GM12873 (cell line): ENCODE data around the gene SORCS2.

ENCODE experiments used
- TF ChIP-seq, protein P1 (sequence below): IDR thresholded peaks from 2 replicates; pipeline ENCODE4 v1.5.1; 2012; ENCODE audit warnings: low read depth, mild to moderate bottlenecking, moderate library complexity, low read length, control low read depth; ENCODE audit not compliant: insufficient read depth; ENCODE audit errors: missing control alignments

SORCS2 gene

DNA sequence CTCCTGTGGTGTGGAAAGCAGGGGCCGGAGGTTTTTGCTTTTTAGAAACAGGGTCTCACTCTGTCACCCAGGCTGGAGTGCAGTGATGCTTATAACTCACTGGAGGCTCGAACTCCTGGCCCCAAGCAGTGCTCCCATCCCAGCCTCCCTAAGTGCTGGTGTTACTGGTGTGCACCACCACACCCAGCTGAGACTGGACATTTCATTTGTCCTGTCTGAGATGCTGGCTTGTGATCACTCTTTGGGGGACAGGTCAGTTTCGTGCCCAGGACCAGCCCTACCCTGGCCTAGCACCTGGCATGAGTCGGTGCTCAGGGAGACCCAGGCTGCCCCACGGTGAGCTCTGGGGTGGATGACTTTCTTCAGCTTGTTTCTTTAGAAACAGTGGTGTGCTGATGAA is 231.1 kb downstream of the SORCS2 start:
- TF ChIP-seq, protein P1, sequence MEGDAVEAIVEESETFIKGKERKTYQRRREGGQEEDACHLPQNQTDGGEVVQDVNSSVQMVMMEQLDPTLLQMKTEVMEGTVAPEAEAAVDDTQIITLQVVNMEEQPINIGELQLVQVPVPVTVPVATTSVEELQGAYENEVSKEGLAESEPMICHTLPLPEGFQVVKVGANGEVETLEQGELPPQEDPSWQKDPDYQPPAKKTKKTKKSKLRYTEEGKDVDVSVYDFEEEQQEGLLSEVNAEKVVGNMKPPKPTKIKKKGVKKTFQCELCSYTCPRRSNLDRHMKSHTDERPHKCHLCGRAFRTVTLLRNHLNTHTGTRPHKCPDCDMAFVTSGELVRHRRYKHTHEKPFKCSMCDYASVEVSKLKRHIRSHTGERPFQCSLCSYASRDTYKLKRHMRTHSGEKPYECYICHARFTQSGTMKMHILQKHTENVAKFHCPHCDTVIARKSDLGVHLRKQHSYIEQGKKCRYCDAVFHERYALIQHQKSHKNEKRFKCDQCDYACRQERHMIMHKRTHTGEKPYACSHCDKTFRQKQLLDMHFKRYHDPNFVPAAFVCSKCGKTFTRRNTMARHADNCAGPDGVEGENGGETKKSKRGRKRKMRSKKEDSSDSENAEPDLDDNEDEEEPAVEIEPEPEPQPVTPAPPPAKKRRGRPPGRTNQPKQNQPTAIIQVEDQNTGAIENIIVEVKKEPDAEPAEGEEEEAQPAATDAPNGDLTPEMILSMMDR, result no peak

- TF ChIP-seq, protein P1, result no peak
Measured at GRCh38 chr4:7423801-7424552, 231.6 kb downstream of the SORCS2 start.

DNA sequence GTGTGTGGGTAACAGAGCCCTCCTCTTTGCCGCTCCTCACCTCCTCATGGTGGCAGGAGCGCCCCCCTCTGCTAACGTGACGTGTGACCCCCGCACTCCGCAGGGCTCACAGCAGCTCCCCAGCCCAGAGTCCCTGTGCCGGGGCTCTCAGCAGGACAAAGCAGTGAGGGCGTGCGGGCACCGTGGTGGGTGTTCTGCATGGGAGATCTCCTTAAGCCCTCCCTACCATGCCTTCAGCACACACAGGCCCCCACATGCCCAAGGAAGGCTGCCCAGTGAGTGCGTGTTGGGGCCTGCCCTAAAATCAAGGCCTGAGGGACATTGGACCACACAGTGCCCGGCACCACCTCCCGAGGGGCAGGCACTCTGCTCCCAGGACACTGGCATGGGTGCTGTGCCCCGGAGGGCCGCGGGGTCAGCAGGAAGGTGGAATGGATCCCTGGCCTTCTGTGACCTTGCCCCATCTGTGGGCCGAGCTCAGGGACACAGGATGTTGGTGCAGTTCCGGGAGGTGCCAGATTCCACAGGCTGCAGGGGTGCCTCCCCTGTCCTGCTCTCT is 232.3 kb downstream of the SORCS2 start:
- TF ChIP-seq, protein P1, result no peak

- TF ChIP-seq, protein P1, result no peak
Measured at GRCh38 chr4:7425124-7425523, 232.8 kb downstream of the SORCS2 start.

- TF ChIP-seq, protein P1, result no peak
Measured at GRCh38 chr4:7425591-7426468, 233.5 kb downstream of the SORCS2 start.

- TF ChIP-seq, protein P1, result no peak
Measured at GRCh38 chr4:7426525-7427171, 234.3 kb downstream of the SORCS2 start.
